Tibial nerve (tissue), 4 donors: ENCODE results near the gene PPTC7. TPM values are rescaled to one million over a fixed set of nuclear protein-coding genes. Genes with fewer than 3 reads are reported as not detected.

ENCODE experiments used
- DNase-seq, 2 donors: peaks; one replicate each; pipeline ENCODE4 v3.0.0-alpha.2; 2019; ENCODE audit warnings: low spot score in 2 of 2
- H3K27ac ChIP-seq, 4 donors: fragments of 200-600 bp; sonication (generic) in 3 of 4; one replicate each; pipeline ENCODE4 v1.5.1; 2017 to 2019; ENCODE audit warnings: mild to moderate bottlenecking in 1 of 4
- H3K27me3 ChIP-seq, 2 donors: fragments of 200-600 bp; sonication (generic) in 1 of 2; one replicate each; pipeline versions ENCODE4 v1.5.1 to v1.6.0; 2017 to 2019
- H3K36me3 ChIP-seq, 3 donors: fragments of 200-600 bp; sonication (generic); one replicate each; pipeline ENCODE4 v1.5.1; 2018 to 2019
- H3K4me1 ChIP-seq, 4 donors: fragments of 200-600 bp; sonication (generic) in 3 of 4; one replicate each; pipeline ENCODE4 v1.5.1; 2017 to 2019
- H3K4me3 ChIP-seq, 4 donors: fragments of 200-600 bp; sonication (generic) in 3 of 4; one replicate each; pipeline ENCODE4 v1.5.1; 2017 to 2019; ENCODE audit warnings: mild to moderate bottlenecking in 1 of 4, moderate library complexity in 1 of 4
- H3K9me3 ChIP-seq, 4 donors: fragments of 200-600 bp; sonication (generic) in 3 of 4; one replicate each; pipeline ENCODE4 v1.5.1; 2017 to 2019
- CTCF ChIP-seq, 5 experiments: fragments of 200-600 bp in 3 of 5; fragments of 450-650 bp in 2 of 5; sonication (generic) in 3 of 5; IDR thresholded peaks; one replicate each; pipeline ENCODE4 v1.5.1; 2016 to 2019; ENCODE audit warnings: antibody characterized with exemption in 5 of 5, mild to moderate bottlenecking in 3 of 5, moderate library complexity in 2 of 5
- EP300 ChIP-seq, 2 donors: sonication (generic); formaldehyde crosslinking; IDR thresholded peaks; one replicate each; pipeline ENCODE4 v1.6.1; 2017; ENCODE audit warnings: antibody characterized with exemption in 2 of 2, mild to moderate bottlenecking in 1 of 2
- POLR2A ChIP-seq, 2 donors: fragments of 450-650 bp; IDR thresholded peaks; one replicate each; pipeline ENCODE4 v1.6.1; 2017; ENCODE audit warnings: antibody characterized with exemption in 2 of 2, mild to moderate bottlenecking in 2 of 2, moderate library complexity in 2 of 2
- WGBS, 2 donors: methylation state at CpG; one replicate each; pipeline ENCODE4 v1.1.5; 2018; 5-methylcytosine and 5-hydroxymethylcytosine counted together
- total RNA-seq, 4 donors: library from RNA; depleted of rRNA; stranded (reverse); fragments of >200 nt; gene quantifications; one replicate each; pipeline ENCODE4 v1.1.0, GENCODE V29; 2016

PPTC7 gene
- total RNA-seq, 4 donors from 2014 or later, result 21.6 to 23.6 (median 23.1) TPM

DNA sequence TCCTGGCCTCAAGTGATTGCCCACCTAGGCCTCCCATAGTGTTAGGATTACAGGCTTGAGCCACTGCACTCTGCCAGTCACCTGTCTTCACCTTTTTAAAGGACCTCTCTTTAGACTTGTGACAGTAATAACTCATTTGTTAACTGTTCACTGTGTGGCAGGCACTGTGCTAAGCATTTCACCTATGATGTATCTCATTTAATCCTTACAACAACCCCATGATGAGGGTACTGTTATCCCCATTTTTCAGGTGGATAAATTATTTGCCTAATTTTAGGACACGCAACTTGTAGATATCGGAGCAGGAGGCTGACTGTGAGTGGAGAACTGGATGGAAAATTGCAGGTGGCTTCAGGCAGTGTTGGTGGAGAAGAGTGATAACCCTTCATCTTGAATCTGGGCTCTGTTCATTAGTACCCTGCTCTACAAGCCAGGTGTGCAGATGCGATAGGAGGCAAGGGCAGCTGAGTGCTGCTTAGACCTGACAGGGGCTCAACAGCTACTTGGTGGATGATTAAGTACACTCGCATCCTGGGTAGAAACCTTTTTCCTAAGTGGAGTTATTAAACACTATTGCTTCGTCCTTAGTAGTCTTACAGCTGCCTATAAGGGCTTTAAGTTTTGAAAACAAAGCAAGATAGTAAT is 33.5 kb upstream of the PPTC7 start:
- Histone ChIP-seq H3K4me3 (no peak overlapping the region), H3K36me3 (peaks cover 0 to 12% (median 0%) of the 10 kb centered on the region in 3 donors), H3K4me1 (peaks cover 0 to 13% (median 1%) of the 10 kb centered on the region in 4 donors), H3K27me3 (no peaks in the 10 kb centered on the region), H3K9me3 (no peaks in the 10 kb centered on the region), H3K27ac (no peak overlapping the region)
- DNase-seq, result no peak
- WGBS, 2 donors, result 95 to 98% methylated on average over 5 of the region's 5 CpGs
- TF ChIP-seq CTCF (IDR thresholded peaks at IDR 0.05) (no peak), POLR2A (IDR thresholded peaks at IDR 0.05) (no peak), EP300 (IDR thresholded peaks at IDR 0.05) (no peak)

GRCh38 chr12:110615171-110615570 is 32.1 kb upstream of the PPTC7 start:
- Histone ChIP-seq H3K4me3 (no peak overlapping the region), H3K27ac (peak overlapping the region in 1 of 4 donors; percentile 88), H3K9me3 (no peaks in the 10 kb centered on the region), H3K27me3 (no peaks in the 10 kb centered on the region), H3K4me1 (peaks cover 0 to 13% (median 1%) of the 10 kb centered on the region in 4 donors), H3K36me3 (peaks cover 0 to 12% (median 0%) of the 10 kb centered on the region in 3 donors)
- no peak for DNase-seq
- WGBS, 2 donors, result 80 to 88% methylated on average over 8 of the region's 8 CpGs
- TF ChIP-seq POLR2A (IDR thresholded peaks at IDR 0.05) (no peak), CTCF (IDR thresholded peaks at IDR 0.05) (no peak), EP300 (IDR thresholded peaks at IDR 0.05) (no peak)

GRCh38 chr12:110613771-110614684 is 30.9 kb upstream of the PPTC7 start, which contains the start of gene TCTN1:
Gene TCTN1 (plus strand): TSS chr12:110614129. CDS start chr12:110614183, 54 bp downstream.
- Histone ChIP-seq H3K4me3 (peak within 1 kb of the TSS; percentile 61 to 87 (median 71)), H3K27me3 (no peaks in the 10 kb centered on the region), H3K9me3 (no peaks in the 10 kb centered on the region), H3K36me3 (peaks cover 0 to 8% (median 0%) of the 10 kb centered on the region in 3 donors), H3K4me1 (peaks cover 0 to 13% (median 1%) of the 10 kb centered on the region in 4 donors), H3K27ac (peak within 1 kb of the TSS; percentile 63 to 88 (median 76))
- 2 to 3% methylated on average over 49 to 53 of the region's 60 CpGs for WGBS, 2 donors
- peak in 2 of 5 experiments; percentile 43 to 60 for TF ChIP-seq CTCF (IDR thresholded peaks at IDR 0.05)
- peak; percentile 94 to 99 for TF ChIP-seq EP300 (IDR thresholded peaks at IDR 0.05)
- TF ChIP-seq POLR2A (IDR thresholded peaks at IDR 0.05), result peak; percentile 35 to 87
- DNase-seq, result peak; percentile 91 to 93

- Histone ChIP-seq H3K4me1 (peaks cover 0 to 13% (median 1%) of the 10 kb centered on the region in 4 donors), H3K4me3 (peak overlapping the region; percentile 61 to 87 (median 71)), H3K27me3 (no peaks in the 10 kb centered on the region), H3K9me3 (no peaks in the 10 kb centered on the region), H3K27ac (peak overlapping the region; percentile 63 to 88 (median 76)), H3K36me3 (peaks cover 0 to 8% (median 0%) of the 10 kb centered on the region in 3 donors)
- 78% methylated on average over 23 of the region's 23 CpGs for WGBS, 2 donors
- DNase-seq, result no peak
- no peak for TF ChIP-seq EP300 (IDR thresholded peaks at IDR 0.05)
- TF ChIP-seq CTCF (IDR thresholded peaks at IDR 0.05), result no peak
- no peak for TF ChIP-seq POLR2A (IDR thresholded peaks at IDR 0.05)
Observed at GRCh38 chr12:110613071-110613770, 30.1 kb upstream of the PPTC7 start.
